Loucy (cell line): ENCODE results near the gene RANBP3.
A peak's percentile ranks its signal among the peaks of the same experiment; 100 is the strongest.

Experiments used
- H2AFZ ChIP-seq: fragments of 200-600 bp; sonication (generic); 2 replicates; pipeline ENCODE4 v1.6.0; 2016; ENCODE audit warnings: antibody characterized with exemption, mild to moderate bottlenecking, low read length, moderate library complexity
- H3F3A ChIP-seq: fragments of 200-600 bp; 2 replicates; pipeline ENCODE4 v1.6.0; 2016; ENCODE audit warnings: antibody characterized with exemption, low read depth, mild to moderate bottlenecking
- H3K27me3 ChIP-seq: fragments of 200-600 bp; sonication (generic); 2 replicates; pipeline ENCODE4 v1.6.1; 2014; ENCODE audit warnings: low read length, mild to moderate bottlenecking; ENCODE audit not compliant: insufficient read depth, poor library complexity, severe bottlenecking
- H3K36me3 ChIP-seq: fragments of 200-600 bp; sonication (generic); 2 replicates; pipeline ENCODE4 v1.6.1; 2016; ENCODE audit warnings: low read length; ENCODE audit not compliant: insufficient read depth
- H3K4me1 ChIP-seq: fragments of 200-600 bp; sonication (generic); 2 replicates; pipeline ENCODE4 v1.5.1; 2014; ENCODE audit warnings: low read length, mild to moderate bottlenecking; ENCODE audit not compliant: insufficient read depth, poor library complexity, severe bottlenecking
- H3K4me2 ChIP-seq: fragments of 200-600 bp; sonication (generic); 2 replicates; pipeline ENCODE4 v1.6.0; 2014; ENCODE audit warnings: antibody characterized with exemption, low read length, low read depth, mild to moderate bottlenecking; ENCODE audit not compliant: poor library complexity, severe bottlenecking
- H3K4me3 ChIP-seq: fragments of 200-600 bp; sonication (generic); 2 replicates; pipeline ENCODE4 v1.5.1; 2014; ENCODE audit warnings: low read length, mild to moderate bottlenecking, mixed read lengths; ENCODE audit not compliant: poor library complexity, severe bottlenecking
- H3K79me2 ChIP-seq: fragments of 200-600 bp; sonication (generic); 2 replicates; pipeline ENCODE4 v1.6.1; 2014; ENCODE audit warnings: low read length; ENCODE audit not compliant: insufficient read depth
- H3K9ac ChIP-seq: fragments of 200-600 bp; sonication (generic); 2 replicates; pipeline ENCODE4 v1.6.0; 2014; ENCODE audit warnings: mild to moderate bottlenecking, low read depth, low read length, moderate library complexity; ENCODE audit not compliant: poor library complexity, severe bottlenecking
- H3K9me2 ChIP-seq: fragments of 200-600 bp; sonication (generic); replicated peaks from 2 replicates; pipeline ENCODE4 v1.6.1; 2016; ENCODE audit warnings: low read depth, low read length, mixed read lengths
- H3K9me3 ChIP-seq: fragments of 200-600 bp; sonication (generic); 2 replicates; pipeline ENCODE4 v1.6.1; 2014; ENCODE audit warnings: mild to moderate bottlenecking, antibody characterized with exemption, low read length, low read depth; ENCODE audit not compliant: insufficient read depth
- H4K20me1 ChIP-seq: fragments of 200-600 bp; sonication (generic); 2 replicates; pipeline ENCODE4 v1.6.0; 2014; ENCODE audit warnings: antibody characterized with exemption, low read length, mild to moderate bottlenecking; ENCODE audit not compliant: insufficient read depth, poor library complexity, severe bottlenecking
- CTCF ChIP-seq: fragments of 200-600 bp; sonication (generic); conservative IDR thresholded peaks from 2 replicates; pipeline ENCODE4 v1.5.1; 2014; ENCODE audit warnings: mild to moderate bottlenecking, antibody characterized with exemption, low read length
- EZH2phosphoT487 ChIP-seq: fragments of 200-600 bp; IDR thresholded peaks from 2 replicates; pipeline ENCODE4 v1.6.1; 2018; ENCODE audit warnings: antibody characterized with exemption, mild to moderate bottlenecking, moderate library complexity, borderline replicate concordance

The RANBP3 gene

GRCh38 chr19:5873617-5874199 is 104.2 kb downstream of the RANBP3 start:
- H3F3A ChIP-seq: no peaks in the 10 kb centered on the region
- no peaks in the 10 kb centered on the region for H3K4me1 ChIP-seq
- H4K20me1 ChIP-seq: no peaks in the 10 kb centered on the region
- TF ChIP-seq EZH2phosphoT487 (no peak), CTCF (no peak)
- no peaks in the 10 kb centered on the region for H3K9me3 ChIP-seq
- no peak overlapping the region for H3K4me3 ChIP-seq
- H3K36me3 ChIP-seq: no peaks in the 10 kb centered on the region
- H3K27me3 ChIP-seq: no peaks in the 10 kb centered on the region
- H2AFZ ChIP-seq: no peak overlapping the region
- no peaks in the 10 kb centered on the region for H3K79me2 ChIP-seq
- H3K9me2 ChIP-seq: no peaks in the 10 kb centered on the region
- no peak overlapping the region for H3K4me2 ChIP-seq
- H3K9ac ChIP-seq: no peak overlapping the region

- TF ChIP-seq EZH2phosphoT487 (no peak), CTCF (no peak)
- no peaks in the 10 kb centered on the region for H3K79me2 ChIP-seq
- H3K27me3 ChIP-seq: no peaks in the 10 kb centered on the region
- no peaks in the 10 kb centered on the region for H3F3A ChIP-seq
- no peaks in the 10 kb centered on the region for H3K9me2 ChIP-seq
- no peaks in the 10 kb centered on the region for H3K4me1 ChIP-seq
- no peaks in the 10 kb centered on the region for H4K20me1 ChIP-seq
- no peaks in the 10 kb centered on the region for H3K9me3 ChIP-seq
- no peaks in the 10 kb centered on the region for H3K36me3 ChIP-seq
- H3K9ac ChIP-seq: no peak overlapping the region
- no peak overlapping the region for H2AFZ ChIP-seq
- no peak overlapping the region for H3K4me3 ChIP-seq
- no peak overlapping the region for H3K4me2 ChIP-seq
These were observed 107.0 kb downstream of the RANBP3 start for GRCh38 chr19:5870986-5871394.

- Histone ChIP-seq H2AFZ (peak overlapping the region; percentile 70), H3K36me3 (no peaks in the 10 kb centered on the region), H3K9me3 (no peaks in the 10 kb centered on the region), H3F3A (no peaks in the 10 kb centered on the region), H3K9me2 (no peaks in the 10 kb centered on the region), H3K79me2 (no peaks in the 10 kb centered on the region), H3K4me1 (no peaks in the 10 kb centered on the region), H3K4me2 (no peak overlapping the region), H4K20me1 (no peaks in the 10 kb centered on the region), H3K9ac (no peak overlapping the region), H3K27me3 (no peaks in the 10 kb centered on the region), H3K4me3 (no peak overlapping the region)
- TF ChIP-seq EZH2phosphoT487: no peak
- TF ChIP-seq CTCF: no peak
These were observed 110.5 kb downstream of the RANBP3 start for GRCh38 chr19:5867201-5868136.
